BJ (cell line): ENCODE measurements around the gene CCDC138. TPM values are rescaled to one million over a fixed set of nuclear protein-coding genes. Genes with fewer than 3 reads are reported as not detected.

ENCODE experiments used
- CTCF ChIA-PET: fragments of 350-600 bp; formaldehyde crosslinking; extraction: SDS; loops from one replicate; lab custom pipeline; 2021; ENCODE audit warnings: antibody characterized with exemption, inconsistent platforms; lab: Yijun Ruan, JAX
- POLR2A ChIA-PET: fragments of 300-600 bp; sonication (Branson Sonifier 250); formaldehyde crosslinking; extraction: SDS; loops from one replicate; lab custom pipeline; 2021; ENCODE audit warnings: antibody characterized with exemption; lab: Charles Lee
- DNase-seq: peaks from one replicate; pipeline ENCODE4 v3.0.0-alpha.2; 2011; ENCODE audit warnings: low read depth
- H3K27me3 ChIP-seq: 2 replicates; pipeline ENCODE4 v1.6.0; 2011; ENCODE audit warnings: low read length; ENCODE audit not compliant: control insufficient read depth, insufficient read depth
- H3K36me3 ChIP-seq: 2 replicates; pipeline ENCODE4 v1.5.1; 2011; ENCODE audit warnings: low read length; ENCODE audit not compliant: control insufficient read depth, insufficient read depth
- H3K4me3 ChIP-seq: 2 replicates; pipeline ENCODE4 v1.5.1; 2011; ENCODE audit warnings: low read depth, mild to moderate bottlenecking, control low read depth, low read length
- polyA plus RNA-seq: library from polyadenylated mRNA; depleted of rRNA; stranded (reverse); fragments of >200 nt; gene quantifications from 2 replicates; pipeline ENCODE4 v1.2.3, GENCODE V29; 2011; rRNA removed
- small RNA-seq: library from RNA; depleted of rRNA; stranded (forward); fragments of <200 nt; gene quantifications from one replicate; pipeline ENCODE3, GENCODE V24; 2012; ENCODE audit warnings: low replicate concordance, low read depth; ENCODE audit not compliant: insufficient read length
- TF ChIP-seq, protein P1 (sequence below): IDR thresholded peaks from 2 replicates; pipeline ENCODE4 v1.5.1; 2011; ENCODE audit warnings: low read depth, mild to moderate bottlenecking, control low read depth, inconsistent platforms, low read length, moderate library complexity; ENCODE audit not compliant: insufficient read depth

The CCDC138 gene
- polyA plus RNA-seq, 1 experiment, result 0.52 TPM

GRCh38 chr2:108924580-108925251 lies 138.1 kb downstream of the CCDC138 start:
- ChIA-PET POLR2A (no interaction called here), CTCF (interaction anchor here (0.6 to 1.1 kb wide), 3 partner anchors 20 to 522 kb away, joined by 3 to 4 read pairs (median 4); no protein-coding TSS in a partner anchor)
- Histone ChIP-seq H3K36me3 (no peaks in the 10 kb centered on the region), H3K4me3 (no peak overlapping the region), H3K27me3 (peaks cover 18% of the 10 kb centered on the region)
- TF ChIP-seq, protein P1, sequence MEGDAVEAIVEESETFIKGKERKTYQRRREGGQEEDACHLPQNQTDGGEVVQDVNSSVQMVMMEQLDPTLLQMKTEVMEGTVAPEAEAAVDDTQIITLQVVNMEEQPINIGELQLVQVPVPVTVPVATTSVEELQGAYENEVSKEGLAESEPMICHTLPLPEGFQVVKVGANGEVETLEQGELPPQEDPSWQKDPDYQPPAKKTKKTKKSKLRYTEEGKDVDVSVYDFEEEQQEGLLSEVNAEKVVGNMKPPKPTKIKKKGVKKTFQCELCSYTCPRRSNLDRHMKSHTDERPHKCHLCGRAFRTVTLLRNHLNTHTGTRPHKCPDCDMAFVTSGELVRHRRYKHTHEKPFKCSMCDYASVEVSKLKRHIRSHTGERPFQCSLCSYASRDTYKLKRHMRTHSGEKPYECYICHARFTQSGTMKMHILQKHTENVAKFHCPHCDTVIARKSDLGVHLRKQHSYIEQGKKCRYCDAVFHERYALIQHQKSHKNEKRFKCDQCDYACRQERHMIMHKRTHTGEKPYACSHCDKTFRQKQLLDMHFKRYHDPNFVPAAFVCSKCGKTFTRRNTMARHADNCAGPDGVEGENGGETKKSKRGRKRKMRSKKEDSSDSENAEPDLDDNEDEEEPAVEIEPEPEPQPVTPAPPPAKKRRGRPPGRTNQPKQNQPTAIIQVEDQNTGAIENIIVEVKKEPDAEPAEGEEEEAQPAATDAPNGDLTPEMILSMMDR, result no peak
- no peak for DNase-seq

DNA sequence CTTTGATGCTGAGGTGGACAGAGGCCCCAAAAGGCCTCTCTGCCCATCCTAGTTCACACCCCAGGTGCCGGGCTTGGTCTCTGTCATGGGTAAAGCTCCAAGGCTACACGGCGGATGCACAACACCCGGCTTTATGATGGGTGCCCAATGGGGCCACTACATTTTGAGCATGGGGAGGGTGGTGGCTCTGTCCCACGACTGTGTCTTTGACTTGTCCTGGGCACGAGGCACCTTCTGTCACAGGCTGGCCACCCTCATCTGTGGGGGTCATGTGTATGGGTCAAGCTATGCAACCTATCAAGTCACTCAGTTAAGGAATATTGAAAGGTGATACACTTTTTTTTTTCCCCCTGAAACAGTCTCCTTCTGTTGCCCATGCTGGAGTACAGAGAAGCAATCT lies 138.7 kb downstream of the CCDC138 start:
- TF ChIP-seq, protein P1, result no peak
- DNase-seq, result no peak
- Histone ChIP-seq H3K36me3 (no peaks in the 10 kb centered on the region), H3K4me3 (no peak overlapping the region), H3K27me3 (peaks cover 20% of the 10 kb centered on the region)
- POLR2A ChIA-PET, result no interaction called here
- CTCF ChIA-PET, result interaction anchor here (0.6 kb wide), 2 partner anchors 240 to 522 kb away, joined by 3 to 4 read pairs; no protein-coding TSS in a partner anchor

- Histone ChIP-seq H3K27me3 (peaks cover 20% of the 10 kb centered on the region), H3K36me3 (no peaks in the 10 kb centered on the region), H3K4me3 (no peak overlapping the region)
- TF ChIP-seq, protein P1, result no peak
- CTCF ChIA-PET, result no interaction called here
- no peak for DNase-seq
- POLR2A ChIA-PET, result no interaction called here
These were observed 139.2 kb downstream of the CCDC138 start for GRCh38 chr2:108925735-108926134.

Small RNA genes within 50 kb of the gene (small RNA-seq; reads per million reads assigned to genes)
- gene AC073415.1, result not detected

Other genes with a start within 250 kb of the CCDC138 start
- 5.9 and 16.2 TPM in 2 replicates for gene RANBP2, start 67.3 kb upstream of the CCDC138 start, polyA plus RNA-seq
- not detected in 2 replicates for gene EDAR, start 202.4 kb downstream of the CCDC138 start, polyA plus RNA-seq